Bone marrow (tissue), 2 donors: ENCODE measurements around the gene B3GALNT2.
"Not testable (repeated sequence)": the region's sequence is repeated elsewhere in the genome, so short reads cannot be mapped to it uniquely, and the experiment has no call there.

Experiments
- DNase-seq, 2 donors: peaks; one replicate each; lab custom pipeline; 2025; lab: John Stamatoyannopoulos, UW

B3GALNT2 gene

GRCh38 chr1:235503403-235504121 lies 690 bp downstream of the B3GALNT2 start:
- DNase-seq, result peak; percentile 16 to 48

GRCh38 chr1:235502601-235503402 lies 1.4 kb downstream of the B3GALNT2 start:
- no peak for DNase-seq

- DNase-seq, result no peak
Measured at GRCh38 chr1:235500971-235501540, 3.2 kb downstream of the B3GALNT2 start.

- no peak for DNase-seq
Measured at GRCh38 chr1:235495551-235495950, 8.7 kb downstream of the B3GALNT2 start.

- DNase-seq, result no peak
Measured at GRCh38 chr1:235495030-235495429, 9.2 kb downstream of the B3GALNT2 start.

- no peak for DNase-seq
Measured at GRCh38 chr1:235494531-235494930, 9.7 kb downstream of the B3GALNT2 start.

GRCh38 chr1:235491644-235492043 lies 12.6 kb downstream of the B3GALNT2 start:
- DNase-seq, result no peak

GRCh38 chr1:235486321-235486720 lies 17.9 kb downstream of the B3GALNT2 start:
- no peak for DNase-seq

GRCh38 chr1:235485558-235485957 lies 18.7 kb downstream of the B3GALNT2 start:
- no peak for DNase-seq

GRCh38 chr1:235483090-235483489 lies 21.2 kb downstream of the B3GALNT2 start:
- no peak for DNase-seq

GRCh38 chr1:235473806-235474205 lies 30.4 kb downstream of the B3GALNT2 start:
- no peak for DNase-seq

- no peak for DNase-seq
Measured at GRCh38 chr1:235470741-235471439, 33.4 kb downstream of the B3GALNT2 start.

- DNase-seq, result not testable (repeated sequence)
Measured at GRCh38 chr1:235469897-235470296, 34.4 kb downstream of the B3GALNT2 start.

GRCh38 chr1:235468970-235469369 lies 35.3 kb downstream of the B3GALNT2 start:
- DNase-seq, result no peak

- DNase-seq, result no peak
Measured at GRCh38 chr1:235468004-235468403, 36.2 kb downstream of the B3GALNT2 start.

- no peak for DNase-seq
Measured at GRCh38 chr1:235465066-235465465, 39.2 kb downstream of the B3GALNT2 start.

GRCh38 chr1:235462832-235463231 lies 41.4 kb downstream of the B3GALNT2 start:
- DNase-seq, result not testable (repeated sequence)

- peak in 1 of 2 donors; percentile 12 for DNase-seq
Measured at GRCh38 chr1:235461954-235462353, 42.3 kb downstream of the B3GALNT2 start.

- DNase-seq, result no peak
Measured at GRCh38 chr1:235460770-235461169, 43.5 kb downstream of the B3GALNT2 start.

- DNase-seq, result not testable (repeated sequence)
Measured at GRCh38 chr1:235457856-235458255, 46.4 kb downstream of the B3GALNT2 start.

- DNase-seq, result no peak
Measured at GRCh38 chr1:235455823-235456222, 48.4 kb downstream of the B3GALNT2 start.

- DNase-seq, result no peak
Measured at GRCh38 chr1:235455097-235455496, 49.2 kb downstream of the B3GALNT2 start.
